ENCODE data around the gene TNFRSF21. TPM values are rescaled to one million over a fixed set of nuclear protein-coding genes. Genes with fewer than 3 reads are reported as not detected.

TNFRSF21 gene
- total and polyA plus RNA-seq, 10 of the 15 experiments (the other 5 are each of a cell fraction or from before 2014, with no cell fraction given) = 0.09 to 1.0 (median 0.27) TPM

DNA sequence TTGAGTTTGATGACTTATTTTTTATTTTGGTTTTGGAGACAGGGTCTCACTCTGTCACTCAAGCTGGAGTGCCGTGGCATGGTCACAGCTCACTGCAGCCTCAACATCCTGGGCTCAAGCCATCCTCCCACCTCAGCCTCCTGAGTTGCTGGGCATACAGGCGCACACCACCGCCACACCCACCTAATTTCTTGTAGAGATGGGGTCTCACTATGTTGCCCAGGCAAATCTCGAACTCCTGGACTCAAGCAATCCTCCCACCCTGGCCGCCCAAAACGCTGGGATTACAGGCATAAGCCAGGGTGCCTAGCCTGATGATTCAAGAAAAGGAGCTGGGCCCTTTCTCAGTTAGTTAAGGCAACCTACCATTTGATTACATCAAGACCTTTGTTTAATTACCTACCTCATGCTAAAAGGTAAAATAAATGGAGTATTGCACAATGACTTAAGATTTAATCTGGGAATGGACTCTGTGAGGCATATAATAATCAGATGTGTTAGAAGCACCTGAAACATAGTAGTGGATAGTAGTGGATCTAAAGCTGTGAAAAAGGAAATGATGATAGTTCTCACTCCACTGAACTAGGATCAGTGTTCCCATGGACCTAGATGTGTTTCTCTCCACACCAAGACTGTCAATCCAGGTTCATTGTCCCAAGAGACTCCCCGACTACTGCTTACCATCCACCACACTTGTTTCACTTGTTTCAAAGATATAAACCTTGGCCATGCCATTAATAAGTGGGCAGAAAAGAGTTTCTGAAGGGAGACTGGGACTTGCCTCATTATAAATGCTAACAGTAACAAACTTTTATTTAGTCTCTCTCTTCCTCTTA, 2.1 kb downstream of the TNFRSF21 start:
- Histone ChIP-seq H3K79me2 (ENCODE audit: control insufficient read depth, insufficient read depth, low read length) (no peaks in the 10 kb centered on the region), H4K20me1 (ENCODE audit: control insufficient read depth, insufficient read depth) (no peaks in the 10 kb centered on the region), H3K36me3 (ENCODE audit: control insufficient read depth in 2 of 2, insufficient read depth in 2 of 2, low read length in 1 of 2) (no peaks in the 10 kb centered on the region), H3K4me2 (ENCODE audit: control insufficient read depth, insufficient read depth) (no peak overlapping the region), H2AFZ (ENCODE audit: control insufficient read depth, low read depth, low read length) (no peak overlapping the region), H3K4me3 (no peak overlapping the region), H3K27me3 (replicated peaks in 1 of 2; ENCODE audit: control insufficient read depth in 2 of 2, insufficient read depth in 2 of 2, low read length in 1 of 2) (peaks cover 6 to 13% of the 10 kb centered on the region in 2 experiments; a peak in 3 of 4 replicates), H3K9me3 (replicated peaks; ENCODE audit: control insufficient read depth, insufficient read depth, low read length) (no peaks in the 10 kb centered on the region), H3K9ac (ENCODE audit: control insufficient read depth, insufficient read depth, low read length) (no peak overlapping the region), H3K27ac (ENCODE audit: control insufficient read depth, insufficient read depth) (no peak overlapping the region), H3K4me1 (ENCODE audit: control insufficient read depth, insufficient read depth, low read length) (no peaks in the 10 kb centered on the region)
- WGBS (ENCODE audit: insufficient coverage, insufficient replicate concordance, low lambda C conversion rate, missing lambda C conversion rate) = 18% methylated on average over 7 of the region's 7 CpGs
- ChIA-PET SMC1A (ENCODE audit: uncharacterized antibody, unreplicated experiment) (interaction anchor here (0.7 to 5.7 kb wide), 5 partner anchors 37 to 211 kb away, joined by 3 to 37 read pairs (median 3); no protein-coding TSS in a partner anchor), POLR2A (no interaction called here), CTCF (interaction anchor here (1.0 to 11.4 kb wide), 3 partner anchors 67 to 291 kb away, joined by 3 to 122 read pairs (median 3); no protein-coding TSS in a partner anchor), RAD21 (ENCODE audit: unreplicated experiment) (interaction anchor here (0.7 to 2.3 kb wide), 7 partner anchors 53 to 336 kb away, joined by 3 to 8 read pairs (median 3); no protein-coding TSS in a partner anchor)
- peak; percentile 44 for FAIRE-seq
- in situ Hi-C loops (cut with MboI) = loop anchor here (5.0 kb wide), 1 partner anchor 210 kb away; no protein-coding TSS in a partner anchor
- DNase-seq (ENCODE audit: low read depth, low spot score) = no peak
- no TSS peak for BruUV-seq (replicated peaks)
- no peak for TF ChIP-seq RUNX3 (IDR thresholded peaks at IDR 0.05; ENCODE audit: low read length)
- no peak for TF ChIP-seq NFYB (IDR thresholded peaks at IDR 0.05; ENCODE audit: insufficient read depth, low read depth, low read length)
- TF ChIP-seq ZNF622 (IDR thresholded peaks at IDR 0.05) = no peak
- TF ChIP-seq KLF5 (IDR thresholded peaks at IDR 0.05; ENCODE audit: partially characterized antibody) = no peak
- TF ChIP-seq, protein P1, sequence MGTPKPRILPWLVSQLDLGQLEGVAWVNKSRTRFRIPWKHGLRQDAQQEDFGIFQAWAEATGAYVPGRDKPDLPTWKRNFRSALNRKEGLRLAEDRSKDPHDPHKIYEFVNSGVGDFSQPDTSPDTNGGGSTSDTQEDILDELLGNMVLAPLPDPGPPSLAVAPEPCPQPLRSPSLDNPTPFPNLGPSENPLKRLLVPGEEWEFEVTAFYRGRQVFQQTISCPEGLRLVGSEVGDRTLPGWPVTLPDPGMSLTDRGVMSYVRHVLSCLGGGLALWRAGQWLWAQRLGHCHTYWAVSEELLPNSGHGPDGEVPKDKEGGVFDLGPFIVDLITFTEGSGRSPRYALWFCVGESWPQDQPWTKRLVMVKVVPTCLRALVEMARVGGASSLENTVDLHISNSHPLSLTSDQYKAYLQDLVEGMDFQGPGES (IDR thresholded peaks at IDR 0.05) = no peak
- no peak for TF ChIP-seq HDAC6 (IDR thresholded peaks at IDR 0.05; ENCODE audit: unreplicated experiment)
- no peak for TF ChIP-seq POLR2AphosphoS5 (IDR thresholded peaks at IDR 0.05; ENCODE audit: low read length)
- no peak for TF ChIP-seq MYB (IDR thresholded peaks at IDR 0.05; ENCODE audit: borderline replicate concordance, low read depth, low read length)
- TF ChIP-seq RBBP5 (conservative IDR thresholded peaks at IDR 0.05) = no peak
- no peak for TF ChIP-seq CHD1 (IDR thresholded peaks at IDR 0.05; ENCODE audit: low read depth, low read length)
- no peak for TF ChIP-seq BACH1 (IDR thresholded peaks at IDR 0.05; ENCODE audit: borderline replicate concordance)
- no peak for TF ChIP-seq TBL1XR1 (IDR thresholded peaks at IDR 0.05; ENCODE audit: low read depth, low read length)
- ATAC-seq = no peak
- intact Hi-C loops (cut with micrococcal nuclease; ENCODE audit: unreplicated experiment) = no loop called here
